HEK293 (cell line): ENCODE measurements around the gene IL17REL.

Experiments
- GLIS1 ChIP-seq: fragments of 450-650 bp; formaldehyde crosslinking; IDR thresholded peaks from 2 replicates; pipeline ENCODE4 v1.5.1; 2016; ENCODE audit warnings: missing biosample characterization, missing genetic modification characterization
- HOXC10 ChIP-seq: sonication (generic); formaldehyde crosslinking; IDR thresholded peaks from 2 replicates; pipeline ENCODE4 v1.8.1; 2023; ENCODE audit warnings: mild to moderate bottlenecking, missing genetic modification reagents
- IKZF3 ChIP-seq: fragments of 450-650 bp; IDR thresholded peaks from 2 replicates; pipeline ENCODE4 v1.5.0; 2018; ENCODE audit warnings: missing biosample characterization, mild to moderate bottlenecking, missing genetic modification characterization, moderate library complexity
- KLF1 ChIP-seq: fragments of 450-650 bp; formaldehyde crosslinking; IDR thresholded peaks from 2 replicates; pipeline ENCODE4 v1.5.1; 2016; ENCODE audit warnings: missing biosample characterization, missing genetic modification characterization
- SCRT1 ChIP-seq: fragments of 450-650 bp; formaldehyde crosslinking; IDR thresholded peaks from 2 replicates; pipeline ENCODE4 v1.5.1; 2016; ENCODE audit warnings: missing biosample characterization, missing genetic modification characterization, borderline replicate concordance
- SP3 ChIP-seq: fragments of 450-650 bp; formaldehyde crosslinking; IDR thresholded peaks from 2 replicates; pipeline ENCODE4 v1.5.1; 2016; ENCODE audit warnings: missing biosample characterization, missing genetic modification characterization
- SP7 ChIP-seq: fragments of 450-650 bp; formaldehyde crosslinking; IDR thresholded peaks from 2 replicates; pipeline ENCODE4 v1.5.1; 2016; ENCODE audit warnings: missing biosample characterization, missing genetic modification characterization
- ZFHX2 ChIP-seq: fragments of 450-650 bp; formaldehyde crosslinking; conservative IDR thresholded peaks from 2 replicates; pipeline ENCODE4 v1.5.1; 2016; ENCODE audit warnings: missing biosample characterization, missing genetic modification characterization
- ZIC2 ChIP-seq: fragments of 450-650 bp; formaldehyde crosslinking; IDR thresholded peaks from 2 replicates; pipeline ENCODE4 v1.5.1; 2016; ENCODE audit warnings: missing biosample characterization, missing genetic modification characterization
- ZNF175 ChIP-seq: fragments of 450-650 bp; formaldehyde crosslinking; IDR thresholded peaks from 2 replicates; pipeline ENCODE4 v1.5.1; 2016; ENCODE audit warnings: missing biosample characterization, missing genetic modification characterization
- ZNF2 ChIP-seq: fragments of 450-650 bp; formaldehyde crosslinking; IDR thresholded peaks from 2 replicates; pipeline ENCODE4 v1.5.1; 2016; ENCODE audit warnings: missing biosample characterization, missing genetic modification characterization
- ZNF292 ChIP-seq: fragments of 450-650 bp; formaldehyde crosslinking; IDR thresholded peaks from 2 replicates; pipeline ENCODE4 v1.5.1; 2016; ENCODE audit warnings: low read depth, missing biosample characterization, missing genetic modification characterization, borderline replicate concordance
- ZNF37A ChIP-seq: fragments of 450-650 bp; IDR thresholded peaks from 2 replicates; pipeline ENCODE4 v1.5.1; 2018; ENCODE audit warnings: missing biosample characterization, missing genetic modification characterization
- ZNF521 ChIP-seq: fragments of 450-650 bp; formaldehyde crosslinking; IDR thresholded peaks from 2 replicates; pipeline ENCODE4 v1.5.1; 2017; ENCODE audit warnings: missing biosample characterization, mild to moderate bottlenecking, missing genetic modification characterization
- ZNF549 ChIP-seq: fragments of 450-650 bp; IDR thresholded peaks from 2 replicates; pipeline ENCODE4 v1.5.1; 2018; ENCODE audit warnings: missing biosample characterization, missing genetic modification characterization, mild to moderate bottlenecking, inconsistent platforms, moderate library complexity
- ZNF561 ChIP-seq: fragments of 450-650 bp; IDR thresholded peaks from 2 replicates; pipeline ENCODE4 v1.5.1; 2018; ENCODE audit warnings: missing biosample characterization, missing genetic modification characterization, borderline replicate concordance
- ZNF585B ChIP-seq: fragments of 450-650 bp; formaldehyde crosslinking; IDR thresholded peaks from 2 replicates; pipeline ENCODE4 v1.5.1; 2016; ENCODE audit warnings: missing biosample characterization, missing genetic modification characterization
- ZNF610 ChIP-seq: fragments of 450-650 bp; formaldehyde crosslinking; IDR thresholded peaks from 2 replicates; pipeline ENCODE4 v1.5.1; 2016; ENCODE audit warnings: missing biosample characterization, missing genetic modification characterization, borderline replicate concordance
- ZNF677 ChIP-seq: fragments of 450-650 bp; IDR thresholded peaks from 2 replicates; pipeline ENCODE4 v1.5.0; 2018; ENCODE audit warnings: missing biosample characterization, mild to moderate bottlenecking, missing genetic modification characterization, moderate library complexity
- TF ChIP-seq, protein P1 (sequence below): fragments of 450-650 bp; formaldehyde crosslinking; IDR thresholded peaks from 2 replicates; pipeline ENCODE4 v1.5.1; 2017; ENCODE audit warnings: missing biosample characterization, mild to moderate bottlenecking, missing genetic modification characterization, moderate library complexity
- TF ChIP-seq, protein P2 (sequence below): fragments of 450-650 bp; formaldehyde crosslinking; IDR thresholded peaks from 2 replicates; pipeline ENCODE4 v1.5.1; 2016; ENCODE audit warnings: missing biosample characterization, missing genetic modification characterization, borderline replicate concordance
- TF ChIP-seq, protein P3 (sequence below): fragments of 450-650 bp; formaldehyde crosslinking; IDR thresholded peaks from 2 replicates; pipeline ENCODE4 v1.5.1; 2016; ENCODE audit warnings: missing biosample characterization, missing genetic modification characterization
- TF ChIP-seq, protein P4 (sequence below): fragments of 450-650 bp; formaldehyde crosslinking; IDR thresholded peaks from 2 replicates; pipeline ENCODE4 v1.5.1; 2016; ENCODE audit warnings: missing biosample characterization, missing genetic modification characterization
- TF ChIP-seq, protein P5 (sequence below): fragments of 450-650 bp; formaldehyde crosslinking; IDR thresholded peaks from 2 replicates; pipeline ENCODE4 v1.5.1; 2017; ENCODE audit warnings: missing biosample characterization, missing genetic modification characterization

The IL17REL gene

DNA sequence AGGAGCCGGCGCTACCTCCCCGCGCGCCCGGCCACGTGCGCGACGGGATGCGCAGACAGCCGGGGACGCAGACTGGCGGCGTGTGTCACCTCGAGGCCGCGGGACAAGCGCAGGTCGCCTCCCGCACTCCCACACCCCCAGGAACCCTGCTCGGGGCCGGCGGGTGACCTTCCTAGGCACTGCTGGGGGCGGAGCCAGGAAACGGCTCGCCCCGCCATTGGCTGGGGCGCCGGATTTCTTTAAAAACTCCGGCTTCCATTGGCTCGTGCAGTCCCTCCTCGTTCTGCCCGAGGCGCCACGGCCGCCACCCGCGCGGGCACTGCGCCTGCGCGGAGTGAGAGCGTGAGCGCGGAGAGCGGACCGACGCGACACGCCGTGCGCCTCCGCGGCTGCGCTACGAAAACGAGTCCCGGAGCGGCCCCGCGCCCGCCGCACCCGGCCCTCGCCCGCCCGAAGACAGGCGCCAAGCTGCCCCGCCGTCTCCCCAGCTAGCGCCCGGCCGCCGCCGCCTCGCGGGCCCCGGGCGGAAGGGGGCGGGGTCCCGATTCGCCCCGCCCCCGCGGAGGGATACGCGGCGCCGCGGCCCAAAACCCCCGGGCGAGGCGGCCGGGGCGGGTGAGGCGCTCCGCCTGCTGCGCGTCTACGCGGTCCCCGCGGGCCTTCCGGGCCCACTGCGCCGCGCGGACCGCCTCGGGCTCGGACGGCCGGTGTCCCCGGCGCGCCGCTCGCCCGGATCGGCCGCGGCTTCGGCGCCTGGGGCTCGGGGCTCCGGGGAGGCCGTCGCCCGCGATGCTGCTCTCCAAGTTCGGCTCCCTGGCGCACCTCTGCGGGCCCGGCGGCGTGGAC lies 52.2 kb downstream of the IL17REL start, which contains the start of gene PIM3 (continued):
- TF ChIP-seq, protein P1, sequence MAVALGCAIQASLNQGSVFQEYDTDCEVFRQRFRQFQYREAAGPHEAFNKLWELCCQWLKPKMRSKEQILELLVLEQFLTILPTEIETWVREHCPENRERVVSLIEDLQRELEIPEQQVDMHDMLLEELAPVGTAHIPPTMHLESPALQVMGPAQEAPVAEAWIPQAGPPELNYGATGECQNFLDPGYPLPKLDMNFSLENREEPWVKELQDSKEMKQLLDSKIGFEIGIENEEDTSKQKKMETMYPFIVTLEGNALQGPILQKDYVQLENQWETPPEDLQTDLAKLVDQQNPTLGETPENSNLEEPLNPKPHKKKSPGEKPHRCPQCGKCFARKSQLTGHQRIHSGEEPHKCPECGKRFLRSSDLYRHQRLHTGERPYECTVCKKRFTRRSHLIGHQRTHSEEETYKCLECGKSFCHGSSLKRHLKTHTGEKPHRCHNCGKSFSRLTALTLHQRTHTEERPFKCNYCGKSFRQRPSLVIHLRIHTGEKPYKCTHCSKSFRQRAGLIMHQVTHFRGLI (tag by site-specific recombination), result no peak
- TF ChIP-seq ZFHX2 (tag by site-specific recombination) (peak; percentile 77), ZNF2 (tag by site-specific recombination) (no peak), GLIS1 (tag by site-specific recombination) (peak; percentile 95), ZNF292 (tag by site-specific recombination) (no peak), ZNF549 (tag by site-specific recombination) (no peak), ZNF37A (tag by site-specific recombination) (no peak), KLF1 (tag by site-specific recombination) (peak; percentile 11; the same call in 1 of the 2 replicates), ZNF677 (tag by site-specific recombination) (peak; percentile 54; the same call in 1 of the 2 replicates), HOXC10 (CRISPR knock-in tag) (0 out of 2 replicates have a peak, but pooled peaks have one; percentile 8), SCRT1 (tag by site-specific recombination) (no peak), ZNF561 (tag by site-specific recombination) (0 out of 2 replicates have a peak, but pooled peaks have one; percentile 58), ZNF175 (tag by site-specific recombination) (no peak), SP7 (tag by site-specific recombination) (no peak; the same call in none of the 2 replicates), ZNF610 (tag by site-specific recombination) (0 out of 2 replicates have a peak, but pooled peaks have one; percentile 26), ZNF585B (tag by site-specific recombination) (no peak), ZNF521 (tag by site-specific recombination) (no peak), SP3 (tag by site-specific recombination) (peak; percentile 58; the same call in 1 of the 2 replicates), IKZF3 (tag by site-specific recombination) (no peak; the same call in 1 of the 2 replicates), ZIC2 (tag by site-specific recombination) (peak; percentile 89)
- TF ChIP-seq, protein P2, sequence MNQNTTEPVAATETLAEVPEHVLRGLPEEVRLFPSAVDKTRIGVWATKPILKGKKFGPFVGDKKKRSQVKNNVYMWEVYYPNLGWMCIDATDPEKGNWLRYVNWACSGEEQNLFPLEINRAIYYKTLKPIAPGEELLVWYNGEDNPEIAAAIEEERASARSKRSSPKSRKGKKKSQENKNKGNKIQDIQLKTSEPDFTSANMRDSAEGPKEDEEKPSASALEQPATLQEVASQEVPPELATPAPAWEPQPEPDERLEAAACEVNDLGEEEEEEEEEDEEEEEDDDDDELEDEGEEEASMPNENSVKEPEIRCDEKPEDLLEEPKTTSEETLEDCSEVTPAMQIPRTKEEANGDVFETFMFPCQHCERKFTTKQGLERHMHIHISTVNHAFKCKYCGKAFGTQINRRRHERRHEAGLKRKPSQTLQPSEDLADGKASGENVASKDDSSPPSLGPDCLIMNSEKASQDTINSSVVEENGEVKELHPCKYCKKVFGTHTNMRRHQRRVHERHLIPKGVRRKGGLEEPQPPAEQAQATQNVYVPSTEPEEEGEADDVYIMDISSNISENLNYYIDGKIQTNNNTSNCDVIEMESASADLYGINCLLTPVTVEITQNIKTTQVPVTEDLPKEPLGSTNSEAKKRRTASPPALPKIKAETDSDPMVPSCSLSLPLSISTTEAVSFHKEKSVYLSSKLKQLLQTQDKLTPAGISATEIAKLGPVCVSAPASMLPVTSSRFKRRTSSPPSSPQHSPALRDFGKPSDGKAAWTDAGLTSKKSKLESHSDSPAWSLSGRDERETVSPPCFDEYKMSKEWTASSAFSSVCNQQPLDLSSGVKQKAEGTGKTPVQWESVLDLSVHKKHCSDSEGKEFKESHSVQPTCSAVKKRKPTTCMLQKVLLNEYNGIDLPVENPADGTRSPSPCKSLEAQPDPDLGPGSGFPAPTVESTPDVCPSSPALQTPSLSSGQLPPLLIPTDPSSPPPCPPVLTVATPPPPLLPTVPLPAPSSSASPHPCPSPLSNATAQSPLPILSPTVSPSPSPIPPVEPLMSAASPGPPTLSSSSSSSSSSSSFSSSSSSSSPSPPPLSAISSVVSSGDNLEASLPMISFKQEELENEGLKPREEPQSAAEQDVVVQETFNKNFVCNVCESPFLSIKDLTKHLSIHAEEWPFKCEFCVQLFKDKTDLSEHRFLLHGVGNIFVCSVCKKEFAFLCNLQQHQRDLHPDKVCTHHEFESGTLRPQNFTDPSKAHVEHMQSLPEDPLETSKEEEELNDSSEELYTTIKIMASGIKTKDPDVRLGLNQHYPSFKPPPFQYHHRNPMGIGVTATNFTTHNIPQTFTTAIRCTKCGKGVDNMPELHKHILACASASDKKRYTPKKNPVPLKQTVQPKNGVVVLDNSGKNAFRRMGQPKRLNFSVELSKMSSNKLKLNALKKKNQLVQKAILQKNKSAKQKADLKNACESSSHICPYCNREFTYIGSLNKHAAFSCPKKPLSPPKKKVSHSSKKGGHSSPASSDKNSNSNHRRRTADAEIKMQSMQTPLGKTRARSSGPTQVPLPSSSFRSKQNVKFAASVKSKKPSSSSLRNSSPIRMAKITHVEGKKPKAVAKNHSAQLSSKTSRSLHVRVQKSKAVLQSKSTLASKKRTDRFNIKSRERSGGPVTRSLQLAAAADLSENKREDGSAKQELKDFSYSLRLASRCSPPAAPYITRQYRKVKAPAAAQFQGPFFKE (tag by site-specific recombination), result no peak
- TF ChIP-seq, protein P3, sequence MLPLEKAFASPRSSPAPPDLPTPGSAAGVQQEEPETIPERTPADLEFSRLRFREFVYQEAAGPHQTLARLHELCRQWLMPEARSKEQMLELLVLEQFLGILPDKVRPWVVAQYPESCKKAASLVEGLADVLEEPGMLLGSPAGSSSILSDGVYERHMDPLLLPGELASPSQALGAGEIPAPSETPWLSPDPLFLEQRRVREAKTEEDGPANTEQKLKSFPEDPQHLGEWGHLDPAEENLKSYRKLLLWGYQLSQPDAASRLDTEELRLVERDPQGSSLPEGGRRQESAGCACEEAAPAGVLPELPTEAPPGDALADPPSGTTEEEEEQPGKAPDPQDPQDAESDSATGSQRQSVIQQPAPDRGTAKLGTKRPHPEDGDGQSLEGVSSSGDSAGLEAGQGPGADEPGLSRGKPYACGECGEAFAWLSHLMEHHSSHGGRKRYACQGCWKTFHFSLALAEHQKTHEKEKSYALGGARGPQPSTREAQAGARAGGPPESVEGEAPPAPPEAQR (tag by site-specific recombination), result 0 out of 2 replicates have a peak, but pooled peaks have one; percentile 64
- TF ChIP-seq, protein P4, sequence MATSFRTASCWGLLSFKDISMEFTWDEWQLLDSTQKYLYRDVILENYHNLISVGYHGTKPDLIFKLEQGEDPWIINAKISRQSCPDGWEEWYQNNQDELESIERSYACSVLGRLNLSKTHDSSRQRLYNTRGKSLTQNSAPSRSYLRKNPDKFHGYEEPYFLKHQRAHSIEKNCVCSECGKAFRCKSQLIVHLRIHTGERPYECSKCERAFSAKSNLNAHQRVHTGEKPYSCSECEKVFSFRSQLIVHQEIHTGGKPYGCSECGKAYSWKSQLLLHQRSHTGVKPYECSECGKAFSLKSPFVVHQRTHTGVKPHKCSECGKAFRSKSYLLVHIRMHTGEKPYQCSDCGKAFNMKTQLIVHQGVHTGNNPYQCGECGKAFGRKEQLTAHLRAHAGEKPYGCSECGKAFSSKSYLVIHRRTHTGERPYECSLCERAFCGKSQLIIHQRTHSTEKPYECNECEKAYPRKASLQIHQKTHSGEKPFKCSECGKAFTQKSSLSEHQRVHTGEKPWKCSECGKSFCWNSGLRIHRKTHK (tag by site-specific recombination), result no peak
- TF ChIP-seq, protein P5, sequence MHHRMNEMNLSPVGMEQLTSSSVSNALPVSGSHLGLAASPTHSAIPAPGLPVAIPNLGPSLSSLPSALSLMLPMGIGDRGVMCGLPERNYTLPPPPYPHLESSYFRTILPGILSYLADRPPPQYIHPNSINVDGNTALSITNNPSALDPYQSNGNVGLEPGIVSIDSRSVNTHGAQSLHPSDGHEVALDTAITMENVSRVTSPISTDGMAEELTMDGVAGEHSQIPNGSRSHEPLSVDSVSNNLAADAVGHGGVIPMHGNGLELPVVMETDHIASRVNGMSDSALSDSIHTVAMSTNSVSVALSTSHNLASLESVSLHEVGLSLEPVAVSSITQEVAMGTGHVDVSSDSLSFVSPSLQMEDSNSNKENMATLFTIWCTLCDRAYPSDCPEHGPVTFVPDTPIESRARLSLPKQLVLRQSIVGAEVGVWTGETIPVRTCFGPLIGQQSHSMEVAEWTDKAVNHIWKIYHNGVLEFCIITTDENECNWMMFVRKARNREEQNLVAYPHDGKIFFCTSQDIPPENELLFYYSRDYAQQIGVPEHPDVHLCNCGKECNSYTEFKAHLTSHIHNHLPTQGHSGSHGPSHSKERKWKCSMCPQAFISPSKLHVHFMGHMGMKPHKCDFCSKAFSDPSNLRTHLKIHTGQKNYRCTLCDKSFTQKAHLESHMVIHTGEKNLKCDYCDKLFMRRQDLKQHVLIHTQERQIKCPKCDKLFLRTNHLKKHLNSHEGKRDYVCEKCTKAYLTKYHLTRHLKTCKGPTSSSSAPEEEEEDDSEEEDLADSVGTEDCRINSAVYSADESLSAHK (tag by site-specific recombination), result 0 out of 2 replicates have a peak, but pooled peaks have one; percentile 5
